ENCODE measurements around the gene NDNF.

NDNF gene

DNA sequence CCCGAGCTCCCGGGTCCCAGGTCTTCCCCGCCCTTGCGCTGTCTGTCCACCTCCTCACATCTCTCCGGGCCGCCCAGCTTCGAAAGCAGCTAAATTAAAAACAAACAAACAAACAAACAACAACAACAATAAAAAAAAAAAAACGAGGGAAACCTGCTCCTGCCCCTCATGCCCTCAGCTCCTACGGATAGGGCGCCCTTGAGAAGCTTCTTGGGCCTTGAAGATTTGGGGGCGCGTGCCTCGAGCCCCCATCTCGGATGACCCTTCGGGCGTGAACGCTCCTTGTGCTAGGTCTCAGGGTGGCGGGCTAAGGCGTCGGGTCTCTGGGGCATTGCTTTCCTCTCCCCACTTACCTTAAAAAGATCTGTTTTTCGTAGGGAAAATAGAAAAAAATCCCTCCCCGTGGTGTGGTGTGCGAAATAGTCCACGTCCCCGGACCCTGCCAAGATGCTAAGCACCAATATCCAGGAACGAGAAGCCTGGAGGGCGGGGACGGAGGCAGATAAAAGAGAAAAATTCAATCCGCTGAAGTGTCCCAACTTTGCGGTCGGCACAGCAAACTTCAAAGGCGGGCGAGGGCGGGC, 603 bp downstream of the NDNF start:
- in situ Hi-C loops (cut with MboI; ENCODE audit: low sequenced_read_pairs), result no loop called here

- in situ Hi-C loops (cut with MboI; ENCODE audit: low sequenced_read_pairs), result no loop called here
Observed at GRCh38 chr4:121070696-121071639, 1.4 kb downstream of the NDNF start.

DNA sequence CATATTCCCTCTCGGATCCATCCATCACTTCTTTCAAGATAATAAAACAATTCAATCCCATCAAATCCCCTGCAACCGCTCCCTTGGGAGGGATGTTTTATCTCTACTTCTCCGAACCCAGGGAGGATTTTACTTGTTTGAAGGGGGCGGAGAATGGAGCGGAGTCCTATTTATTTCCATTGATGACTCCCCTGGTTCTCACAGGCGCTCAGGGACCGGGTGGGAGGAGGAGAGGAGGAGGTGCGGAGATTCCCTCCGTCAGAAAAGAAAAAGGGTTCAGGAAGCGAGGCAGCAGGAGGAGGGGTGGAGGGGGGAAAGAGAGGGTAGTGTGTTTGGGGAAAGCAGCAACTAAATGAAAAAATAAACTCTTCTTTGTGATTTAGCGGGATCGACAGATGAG, 2.1 kb downstream of the NDNF start:
- in situ Hi-C loops (cut with MboI; ENCODE audit: low sequenced_read_pairs), result no loop called here

DNA sequence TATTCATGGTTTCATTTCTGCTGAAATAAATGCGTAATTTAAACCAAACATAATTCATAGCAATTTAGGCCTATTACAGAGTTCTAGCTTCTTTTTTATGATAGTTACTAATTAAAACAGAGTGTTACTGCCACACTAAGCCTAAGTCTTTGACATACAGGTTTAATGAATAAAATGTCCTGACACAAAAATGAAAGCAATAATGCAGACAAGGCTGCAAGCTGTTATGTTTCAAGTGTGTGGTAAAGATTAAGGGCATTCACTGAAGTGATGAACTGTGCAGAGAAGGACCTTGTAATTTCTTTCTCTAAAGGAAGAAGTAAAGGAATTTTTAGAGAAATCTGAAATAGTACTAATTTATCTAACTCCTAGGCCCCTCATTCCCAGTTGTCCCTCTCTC, 2.9 kb downstream of the NDNF start:
- in situ Hi-C loops (cut with MboI; ENCODE audit: low sequenced_read_pairs), result no loop called here

DNA sequence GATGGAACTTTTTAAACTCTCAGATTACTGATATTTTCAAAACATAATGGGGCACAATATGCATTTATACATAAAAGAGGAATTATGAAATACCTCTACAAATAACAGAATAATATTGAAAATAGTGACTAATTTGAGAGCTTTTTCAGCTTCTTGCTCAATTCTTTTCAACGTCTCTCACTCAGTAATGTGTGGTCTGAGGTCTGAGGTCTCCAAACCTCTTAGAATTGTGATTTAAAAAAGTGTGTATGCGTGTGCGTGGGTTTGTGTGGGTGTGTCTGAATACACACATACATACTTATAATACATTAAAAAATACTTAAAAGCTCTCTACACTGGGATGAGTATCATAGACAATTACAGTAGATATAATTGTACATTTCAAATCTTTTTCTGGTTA, 7.9 kb downstream of the NDNF start:
- in situ Hi-C loops (cut with MboI; ENCODE audit: low sequenced_read_pairs), result no loop called here

DNA sequence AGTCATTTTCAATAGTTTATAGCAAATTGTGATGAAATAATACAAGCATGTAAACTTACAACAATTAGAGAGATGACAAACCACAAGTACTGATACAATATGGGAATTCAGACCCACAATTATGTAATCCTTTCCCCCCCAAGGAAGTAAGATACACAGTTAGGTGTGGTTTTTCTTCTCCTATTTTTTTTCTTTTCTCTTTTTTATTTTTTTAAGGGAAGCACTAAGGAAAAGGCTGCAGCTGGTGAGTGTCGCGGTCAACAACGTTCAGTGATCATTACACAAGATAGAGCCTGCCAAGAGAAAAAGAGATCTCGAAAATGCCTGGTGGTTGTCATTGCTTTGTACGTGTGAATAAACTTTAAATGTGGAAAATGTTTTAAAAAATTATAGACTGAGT, 9.8 kb downstream of the NDNF start:
- in situ Hi-C loops (cut with MboI; ENCODE audit: low sequenced_read_pairs), result no loop called here

- in situ Hi-C loops (cut with MboI; ENCODE audit: low sequenced_read_pairs), result no loop called here
Observed at GRCh38 chr4:121061861-121062260, 10.5 kb downstream of the NDNF start.

DNA sequence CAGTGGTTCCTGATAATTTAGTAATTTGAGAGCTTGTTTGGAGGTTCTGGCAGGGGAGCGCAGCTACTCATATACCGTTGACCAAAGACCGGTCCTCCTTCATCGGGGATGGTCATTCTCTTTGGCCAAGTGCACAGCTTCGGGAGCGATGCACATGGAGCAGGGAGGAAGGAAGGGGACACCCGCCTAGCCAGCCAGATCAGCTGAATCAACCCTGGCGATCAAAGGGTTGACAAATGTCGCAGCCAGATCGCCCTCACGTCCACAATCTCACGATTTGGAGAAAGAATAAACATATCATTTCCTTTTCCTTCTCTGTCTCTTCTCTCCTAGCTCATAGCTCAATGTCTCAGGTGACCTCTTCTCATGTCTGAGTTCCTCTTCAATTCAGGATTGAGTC, 11.1 kb downstream of the NDNF start:
- in situ Hi-C loops (cut with MboI; ENCODE audit: low sequenced_read_pairs), result no loop called here

DNA sequence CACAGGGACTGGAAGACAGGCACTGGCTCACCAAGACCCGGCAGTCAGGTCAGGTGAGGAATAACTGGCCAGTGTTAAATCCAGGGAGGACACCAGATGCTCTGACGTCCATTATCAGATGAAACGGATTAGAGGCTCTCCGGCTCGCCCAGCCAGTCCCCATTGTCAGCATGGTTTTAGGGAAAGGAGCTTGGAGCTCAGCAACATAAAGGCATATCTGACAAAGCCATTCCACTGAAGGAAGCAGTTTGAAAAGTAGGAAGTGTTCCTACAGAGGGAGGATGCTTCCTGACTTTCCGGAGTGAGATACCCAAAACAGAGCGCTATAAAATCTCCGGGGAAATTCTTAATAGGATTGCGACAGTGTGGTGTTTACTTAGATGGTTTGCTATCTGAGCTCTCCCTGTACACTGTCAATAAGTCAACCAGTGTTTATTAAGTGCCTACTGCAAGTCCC, 14.8 kb downstream of the NDNF start:
- in situ Hi-C loops (cut with MboI; ENCODE audit: low sequenced_read_pairs), result no loop called here

DNA sequence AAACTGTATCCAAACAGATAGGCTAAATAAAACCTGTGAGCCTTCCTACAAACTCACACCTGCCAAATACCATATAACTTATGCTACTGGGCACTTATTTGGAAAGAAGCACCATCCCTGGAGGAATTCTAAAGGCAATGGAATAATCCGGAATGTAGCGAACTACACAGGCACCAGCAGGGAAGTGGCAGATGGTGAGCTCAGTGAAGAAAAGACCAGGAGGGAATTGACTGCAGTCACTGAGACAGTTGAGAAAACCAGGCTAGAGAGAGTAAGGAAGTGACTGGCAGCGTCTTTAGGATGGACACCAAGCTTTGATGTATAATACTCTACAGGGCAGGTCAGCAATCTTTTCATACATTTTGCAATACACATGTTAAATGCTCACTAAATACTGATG, 16.3 kb downstream of the NDNF start:
- in situ Hi-C loops (cut with MboI; ENCODE audit: low sequenced_read_pairs), result no loop called here

DNA sequence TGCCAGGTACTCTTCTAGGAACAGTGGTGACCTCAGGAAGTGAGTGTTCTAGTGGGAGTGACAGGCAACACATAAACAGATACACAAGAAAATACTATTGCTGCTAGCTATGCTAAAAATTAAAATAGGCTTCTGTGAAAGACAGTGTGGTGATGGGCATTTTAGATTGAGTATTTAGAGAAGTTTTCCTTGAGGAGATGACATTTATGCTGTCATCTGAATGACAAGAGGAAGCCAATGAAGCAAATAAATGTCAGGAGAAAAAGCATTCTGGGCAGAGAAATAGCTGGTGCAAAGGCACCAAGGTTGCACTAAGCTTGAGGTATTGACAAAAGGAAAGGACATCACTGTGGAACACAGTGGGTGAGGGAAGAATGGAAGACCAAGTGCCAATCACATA, 18.0 kb downstream of the NDNF start:
- in situ Hi-C loops (cut with MboI; ENCODE audit: low sequenced_read_pairs), result no loop called here

DNA sequence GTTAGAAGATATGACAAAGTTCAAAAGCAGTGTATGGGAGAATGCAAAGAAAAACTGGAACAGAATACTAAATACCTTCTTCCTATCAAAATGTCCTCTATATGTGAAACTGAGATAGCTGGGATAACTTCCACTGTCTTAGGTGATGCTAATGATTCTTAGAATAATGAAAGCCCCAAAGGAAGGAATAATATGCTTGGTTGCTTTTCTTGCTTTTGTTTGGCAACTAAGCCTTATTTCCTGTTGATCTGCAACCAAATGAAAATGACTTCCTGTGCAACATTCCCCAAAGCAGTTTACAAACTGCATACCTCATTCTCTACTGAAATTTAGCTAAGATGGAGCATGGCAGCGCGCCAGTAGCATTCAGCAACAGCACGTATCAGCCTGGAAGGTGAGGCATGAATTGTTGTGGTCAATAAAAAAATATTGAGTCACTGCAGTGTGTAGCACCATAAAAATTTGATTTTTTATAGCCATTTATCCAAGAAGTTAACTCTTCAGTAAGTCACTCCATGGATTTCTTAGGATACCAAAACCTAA, 18.7 kb downstream of the NDNF start:
- in situ Hi-C loops (cut with MboI; ENCODE audit: low sequenced_read_pairs), result no loop called here

DNA sequence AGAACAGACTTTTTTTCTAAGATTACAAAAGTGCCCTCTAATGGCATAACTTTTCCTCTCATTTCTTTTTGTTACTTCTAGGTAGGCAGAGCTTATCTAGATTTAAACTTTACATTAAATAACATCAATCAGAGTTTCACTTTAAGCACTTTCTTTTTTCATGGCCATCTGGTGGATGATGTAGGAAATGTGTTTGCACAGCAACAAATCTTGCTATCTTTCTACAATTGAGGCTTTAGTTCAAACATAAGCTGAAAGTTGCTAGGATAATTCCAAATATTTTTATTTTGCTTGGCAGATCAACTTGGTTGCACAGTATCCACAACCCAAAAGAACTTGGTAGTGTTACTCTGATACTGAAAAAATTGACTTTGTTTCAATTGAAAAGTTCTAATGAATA, 22.0 kb downstream of the NDNF start:
- in situ Hi-C loops (cut with MboI; ENCODE audit: low sequenced_read_pairs), result no loop called here

GRCh38 chr4:121049072-121049599, 23.2 kb downstream of the NDNF start:
- in situ Hi-C loops (cut with MboI; ENCODE audit: low sequenced_read_pairs), result no loop called here

GRCh38 chr4:121048165-121048564, 24.2 kb downstream of the NDNF start:
- in situ Hi-C loops (cut with MboI; ENCODE audit: low sequenced_read_pairs), result no loop called here

GRCh38 chr4:121041307-121042090, 30.8 kb downstream of the NDNF start:
- in situ Hi-C loops (cut with MboI; ENCODE audit: low sequenced_read_pairs), result no loop called here

GRCh38 chr4:121034017-121034416, 38.3 kb downstream of the NDNF start:
- in situ Hi-C loops (cut with MboI; ENCODE audit: low sequenced_read_pairs), result no loop called here

GRCh38 chr4:121030711-121031110, 41.6 kb downstream of the NDNF start:
- in situ Hi-C loops (cut with MboI; ENCODE audit: low sequenced_read_pairs), result no loop called here

GRCh38 chr4:121030131-121030530, 42.2 kb downstream of the NDNF start:
- in situ Hi-C loops (cut with MboI; ENCODE audit: low sequenced_read_pairs), result no loop called here

- in situ Hi-C loops (cut with MboI; ENCODE audit: low sequenced_read_pairs), result no loop called here
Observed at GRCh38 chr4:121026034-121026433, 46.3 kb downstream of the NDNF start.

DNA sequence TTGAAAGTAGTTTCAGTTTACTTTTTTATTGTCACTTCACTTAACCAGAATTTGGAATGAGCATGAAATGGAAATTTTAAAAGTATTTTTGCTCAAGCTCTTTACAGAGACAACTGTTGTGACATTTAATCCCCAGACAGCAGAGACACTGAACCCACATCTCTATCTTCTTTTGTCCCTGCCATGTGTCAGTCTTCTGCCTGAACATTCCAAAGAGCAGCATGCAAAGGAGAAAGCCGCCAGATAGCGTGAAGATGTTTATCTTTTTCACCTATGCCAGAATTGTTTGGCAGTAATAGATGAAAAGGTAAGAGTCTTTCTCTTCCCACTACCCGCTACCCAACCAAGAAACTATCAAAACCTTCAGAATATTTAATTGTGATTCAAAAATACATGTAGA, 46.8 kb downstream of the NDNF start:
- in situ Hi-C loops (cut with MboI; ENCODE audit: low sequenced_read_pairs), result no loop called here
